ENCODE data around the gene COL6A3. TPM values are rescaled to one million over a fixed set of nuclear protein-coding genes. Genes with fewer than 3 reads are reported as not detected.

COL6A3 gene
- total RNA-seq, 2 experiments from 2014 or later: 1.3 TPM

DNA sequence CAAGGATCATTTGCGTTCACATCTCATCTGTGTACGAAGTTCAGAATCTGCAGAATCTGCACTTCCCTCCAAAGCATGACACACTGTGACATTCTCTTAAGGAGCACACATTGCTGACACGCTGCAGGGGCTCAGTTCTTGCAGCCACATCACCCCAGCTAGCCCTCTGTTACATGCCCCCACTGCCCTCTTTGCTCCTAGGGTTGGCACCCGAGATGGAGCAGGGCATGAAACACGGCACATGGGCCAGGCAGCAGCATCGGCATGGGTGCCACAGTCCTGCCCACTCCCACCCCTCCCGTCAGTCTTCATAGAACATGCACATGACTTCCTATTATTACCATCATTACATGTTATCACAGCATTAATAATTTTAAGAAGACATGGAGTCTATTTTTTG, 76.4 kb downstream of the COL6A3 start:
- Histone ChIP-seq H3K9me3 (ENCODE audit: control insufficient read depth in 1 of 2, insufficient read depth in 1 of 2, low read length in 2 of 2) (no peaks in the 10 kb centered on the region), H3K27me3 (ENCODE audit: control insufficient read depth in 1 of 2, insufficient read depth in 2 of 2, low read length in 2 of 2) (no peaks in the 10 kb centered on the region), H3K4me3 (ENCODE audit: low read length) (no peak overlapping the region), H3K27ac (ENCODE audit: low read depth in 1 of 2, low read length in 2 of 2) (no peak overlapping the region), H3K36me3 (ENCODE audit: insufficient read depth, low read length) (no peaks in the 10 kb centered on the region), H3K4me1 (ENCODE audit: insufficient read depth, low read length) (no peaks in the 10 kb centered on the region)
- Mint-ChIP-seq H3K36me3 (ENCODE audit: low read depth) (no peaks in the 10 kb centered on the region), H3K27me3 (no peaks in the 10 kb centered on the region), H3K27ac (no peak overlapping the region), H3K9me3 (no peaks in the 10 kb centered on the region), H3K4me1 (ENCODE audit: low read depth) (no peaks in the 10 kb centered on the region), H3K4me3 (no peak overlapping the region)
- CTCF ChIA-PET: no interaction called here
- DNase-seq (no peak), ATAC-seq (ENCODE audit: poor library complexity) (no peak)
- intact Hi-C loops (cut with DNase I, micrococcal nuclease): no loop called here
- TF ChIP-seq, protein P1, sequence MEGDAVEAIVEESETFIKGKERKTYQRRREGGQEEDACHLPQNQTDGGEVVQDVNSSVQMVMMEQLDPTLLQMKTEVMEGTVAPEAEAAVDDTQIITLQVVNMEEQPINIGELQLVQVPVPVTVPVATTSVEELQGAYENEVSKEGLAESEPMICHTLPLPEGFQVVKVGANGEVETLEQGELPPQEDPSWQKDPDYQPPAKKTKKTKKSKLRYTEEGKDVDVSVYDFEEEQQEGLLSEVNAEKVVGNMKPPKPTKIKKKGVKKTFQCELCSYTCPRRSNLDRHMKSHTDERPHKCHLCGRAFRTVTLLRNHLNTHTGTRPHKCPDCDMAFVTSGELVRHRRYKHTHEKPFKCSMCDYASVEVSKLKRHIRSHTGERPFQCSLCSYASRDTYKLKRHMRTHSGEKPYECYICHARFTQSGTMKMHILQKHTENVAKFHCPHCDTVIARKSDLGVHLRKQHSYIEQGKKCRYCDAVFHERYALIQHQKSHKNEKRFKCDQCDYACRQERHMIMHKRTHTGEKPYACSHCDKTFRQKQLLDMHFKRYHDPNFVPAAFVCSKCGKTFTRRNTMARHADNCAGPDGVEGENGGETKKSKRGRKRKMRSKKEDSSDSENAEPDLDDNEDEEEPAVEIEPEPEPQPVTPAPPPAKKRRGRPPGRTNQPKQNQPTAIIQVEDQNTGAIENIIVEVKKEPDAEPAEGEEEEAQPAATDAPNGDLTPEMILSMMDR (IDR thresholded peaks at IDR 0.05): no peak
- POLR2A ChIA-PET: no interaction called here

GRCh38 chr2:237336131-237336530, 77.8 kb downstream of the COL6A3 start:
- POLR2A ChIA-PET: no interaction called here
- TF ChIP-seq, protein P1 (IDR thresholded peaks at IDR 0.05): no peak
- no peaks in the 10 kb centered on the region for H3K36me3 Mint-ChIP-seq (ENCODE audit: low read depth)
- H3K27ac ChIP-seq (ENCODE audit: low read depth in 1 of 2, low read length in 2 of 2): no peak overlapping the region
- no peaks in the 10 kb centered on the region for H3K27me3 Mint-ChIP-seq
- ATAC-seq (ENCODE audit: poor library complexity): no peak
- H3K4me1 ChIP-seq (ENCODE audit: insufficient read depth, low read length): no peaks in the 10 kb centered on the region
- no peaks in the 10 kb centered on the region for H3K9me3 ChIP-seq (ENCODE audit: control insufficient read depth in 1 of 2, insufficient read depth in 1 of 2, low read length in 2 of 2)
- no peak overlapping the region for H3K4me3 Mint-ChIP-seq
- DNase-seq: no peak
- CTCF ChIA-PET: no interaction called here
- H3K4me1 Mint-ChIP-seq (ENCODE audit: low read depth): no peaks in the 10 kb centered on the region
- H3K27ac Mint-ChIP-seq: no peak overlapping the region
- no peaks in the 10 kb centered on the region for H3K36me3 ChIP-seq (ENCODE audit: insufficient read depth, low read length)
- no peak overlapping the region for H3K4me3 ChIP-seq (ENCODE audit: low read length)
- H3K27me3 ChIP-seq (ENCODE audit: control insufficient read depth in 1 of 2, insufficient read depth in 2 of 2, low read length in 2 of 2): no peaks in the 10 kb centered on the region
- intact Hi-C loops (cut with DNase I, micrococcal nuclease): no loop called here
- H3K9me3 Mint-ChIP-seq: no peaks in the 10 kb centered on the region

GRCh38 chr2:237333748-237334147, 80.2 kb downstream of the COL6A3 start:
- H3K9me3 ChIP-seq (ENCODE audit: control insufficient read depth in 1 of 2, insufficient read depth in 1 of 2, low read length in 2 of 2): no peaks in the 10 kb centered on the region
- ChIA-PET CTCF (no interaction called here), POLR2A (no interaction called here)
- Mint-ChIP-seq H3K4me1 (ENCODE audit: low read depth) (no peaks in the 10 kb centered on the region), H3K9me3 (no peaks in the 10 kb centered on the region), H3K27me3 (no peaks in the 10 kb centered on the region), H3K27ac (no peak overlapping the region), H3K36me3 (ENCODE audit: low read depth) (no peaks in the 10 kb centered on the region), H3K4me3 (no peak overlapping the region)
- no peaks in the 10 kb centered on the region for H3K36me3 ChIP-seq (ENCODE audit: insufficient read depth, low read length)
- H3K27me3 ChIP-seq (ENCODE audit: control insufficient read depth in 1 of 2, insufficient read depth in 2 of 2, low read length in 2 of 2): no peaks in the 10 kb centered on the region
- DNase-seq (no peak), ATAC-seq (ENCODE audit: poor library complexity) (no peak)
- TF ChIP-seq, protein P1 (IDR thresholded peaks at IDR 0.05): no peak
- no peak overlapping the region for H3K4me3 ChIP-seq (ENCODE audit: low read length)
- intact Hi-C loops (cut with DNase I, micrococcal nuclease): no loop called here
- no peak overlapping the region for H3K27ac ChIP-seq (ENCODE audit: low read depth in 1 of 2, low read length in 2 of 2)
- no peaks in the 10 kb centered on the region for H3K4me1 ChIP-seq (ENCODE audit: insufficient read depth, low read length)
